ENCODE data around the gene WBP2.

GRCh38 chr17:75820094-75821080 lies 34.7 kb downstream of the WBP2 start:
- TF ChIP-seq POLR2AphosphoS5 (IDR thresholded peaks at IDR 0.05; ENCODE audit: borderline replicate concordance, low read depth, low read length) (no peak), EZH2 (IDR thresholded peaks at IDR 0.05) (no peak)

All from SK-N-MC (cell line).